Stimulated activated naive CD8-positive, alpha-beta T cell treated with anti-CD3 and anti-CD28 coated beads, Interleukin-15, Interleukin-2, amounts not matched to agents 100 U/mL and 50 U/mL, for 24 hours (primary cell): ENCODE results near the gene LIMK1.
A peak's percentile ranks its signal among the peaks of the same experiment; 100 is the strongest.
"Not testable (repeated sequence)": the region's sequence is repeated elsewhere in the genome, so short reads cannot be mapped to it uniquely, and the experiment has no call there.

Experiments
- ATAC-seq: fragments of 150-1000 bp; cut with Tn5 transposase; one replicate; pipeline ENCODE4 v1.10.0; 2021
- DNase-seq: peaks from one replicate; pipeline ENCODE4 v3.0.0; 2021

Gene LIMK1

GRCh38 chr7:74084722-74085578 lies 1.3 kb downstream of the LIMK1 start:
- DNase-seq = no peak
- ATAC-seq = no peak

GRCh38 chr7:74087791-74088453 lies 4.3 kb downstream of the LIMK1 start:
- ATAC-seq (no peak), DNase-seq (no peak)

GRCh38 chr7:74092321-74092963 lies 8.8 kb downstream of the LIMK1 start:
- DNase-seq = no peak
- ATAC-seq = no peak

GRCh38 chr7:74092964-74093471 lies 9.4 kb downstream of the LIMK1 start:
- ATAC-seq (no peak), DNase-seq (peak; percentile 22)

- peak; percentile 40 for DNase-seq
Observed at GRCh38 chr7:74093671-74094223, 10.1 kb downstream of the LIMK1 start.

GRCh38 chr7:74094224-74095101 lies 10.9 kb downstream of the LIMK1 start:
- peak; percentile 83 for DNase-seq
- ATAC-seq = peak; percentile 85

More at GRCh38 chr7:74093671-74094223, 10.1 kb downstream of the LIMK1 start:
- peak; percentile 29 for ATAC-seq

GRCh38 chr7:74095135-74095534 lies 11.5 kb downstream of the LIMK1 start:
- ATAC-seq = no peak
- no peak for DNase-seq

- no peak for DNase-seq
Observed at GRCh38 chr7:74097937-74098614, 14.5 kb downstream of the LIMK1 start.

GRCh38 chr7:74099031-74099430 lies 15.4 kb downstream of the LIMK1 start:
- ATAC-seq = no peak
- no peak for DNase-seq

More at GRCh38 chr7:74097937-74098614, 14.5 kb downstream of the LIMK1 start:
- no peak for ATAC-seq

GRCh38 chr7:74101061-74101681 lies 17.6 kb downstream of the LIMK1 start:
- DNase-seq (no peak), ATAC-seq (peak; percentile 39)

GRCh38 chr7:74103219-74103772 lies 19.7 kb downstream of the LIMK1 start:
- ATAC-seq = no peak

GRCh38 chr7:74104702-74105101 lies 21.1 kb downstream of the LIMK1 start:
- ATAC-seq (no peak), DNase-seq (no peak)

More at GRCh38 chr7:74103219-74103772, 19.7 kb downstream of the LIMK1 start:
- DNase-seq = no peak

GRCh38 chr7:74105992-74106391 lies 22.4 kb downstream of the LIMK1 start:
- ATAC-seq (no peak), DNase-seq (no peak)

- DNase-seq (no peak), ATAC-seq (no peak)
Observed at GRCh38 chr7:74106846-74107245, 23.2 kb downstream of the LIMK1 start.

- no peak for ATAC-seq
Observed at GRCh38 chr7:74115326-74115725, 31.7 kb downstream of the LIMK1 start.

GRCh38 chr7:74116356-74116755 lies 32.8 kb downstream of the LIMK1 start:
- DNase-seq (no peak), ATAC-seq (no peak)

More at GRCh38 chr7:74115326-74115725, 31.7 kb downstream of the LIMK1 start:
- no peak for DNase-seq

GRCh38 chr7:74119831-74120230 lies 36.2 kb downstream of the LIMK1 start:
- no peak for ATAC-seq

GRCh38 chr7:74121401-74122249 lies 38.0 kb downstream of the LIMK1 start:
- DNase-seq (no peak), ATAC-seq (no peak)

More at GRCh38 chr7:74119831-74120230, 36.2 kb downstream of the LIMK1 start:
- DNase-seq = no peak

- not testable (repeated sequence) for ATAC-seq, DNase-seq
Observed at GRCh38 chr7:74123892-74124291, 40.3 kb downstream of the LIMK1 start.
